GM12878 (cell line): ENCODE data around the gene LRRC8B. TPM values are rescaled to one million over a fixed set of nuclear protein-coding genes. Genes with fewer than 3 reads are reported as not detected.

Source experiments
- CHD1 ChIP-seq: IDR thresholded peaks from 2 replicates; pipeline ENCODE4 v1.6.1; 2012; ENCODE audit warnings: low read depth, low read length, improper control_type of control experiment
- IKZF1 ChIP-seq: fragments of 450-650 bp; conservative IDR thresholded peaks from 2 replicates; pipeline ENCODE4 v1.6.1; 2017; ENCODE audit warnings: antibody characterized with exemption, mild to moderate bottlenecking
- MXI1 ChIP-seq: fragments of 150-350 bp; IDR thresholded peaks from 2 replicates; pipeline ENCODE4 v1.6.1; 2011; ENCODE audit warnings: low read depth, mild to moderate bottlenecking, inconsistent platforms, low read length, improper control_type of control experiment
- MYC ChIP-seq: IDR thresholded peaks from 2 replicates; pipeline ENCODE4 v1.6.1; 2011; ENCODE audit warnings: mild to moderate bottlenecking, low read length, moderate library complexity, inconsistent platforms; ENCODE audit not compliant: insufficient read depth, insufficient replicate concordance, insufficient read length, severe bottlenecking
- NFYA ChIP-seq: IDR thresholded peaks from 2 replicates; pipeline ENCODE4 v1.6.1; 2011; ENCODE audit warnings: low read depth, mild to moderate bottlenecking, low read length, improper control_type of control experiment, borderline replicate concordance
- NR2C2 ChIP-seq: IDR thresholded peaks from 2 replicates; pipeline ENCODE4 v1.6.1; 2011; ENCODE audit warnings: borderline replicate concordance, low read depth; ENCODE audit not compliant: control insufficient read depth, insufficient read length
- POLR2A ChIP-seq: IDR thresholded peaks from 2 replicates; pipeline ENCODE4 v1.6.1; 2011; ENCODE audit warnings: low read depth, mild to moderate bottlenecking, low read length
- POLR2AphosphoS2 ChIP-seq: IDR thresholded peaks from 2 replicates; pipeline ENCODE4 v1.6.1; 2011; ENCODE audit warnings: low read depth, mild to moderate bottlenecking, low read length, improper control_type of control experiment, moderate library complexity
- RBBP5 ChIP-seq: fragments of 200-600 bp; sonication (generic); conservative IDR thresholded peaks from 2 replicates; pipeline ENCODE4 v1.6.1; 2016
- RCOR1 ChIP-seq: conservative IDR thresholded peaks from 2 replicates; pipeline ENCODE4 v1.6.1; 2012; ENCODE audit warnings: low read depth, low read length, improper control_type of control experiment
- RFX5 ChIP-seq: IDR thresholded peaks from 2 replicates; pipeline ENCODE4 v1.6.1; 2011; ENCODE audit warnings: low read depth, low read length, improper control_type of control experiment
- SIX5 ChIP-seq: IDR thresholded peaks from 2 replicates; pipeline ENCODE4 v1.6.1; 2011; ENCODE audit warnings: mild to moderate bottlenecking, low read depth, low read length, moderate library complexity; ENCODE audit not compliant: severe bottlenecking
- TCF12 ChIP-seq: IDR thresholded peaks from 2 replicates; pipeline ENCODE4 v1.6.1; 2011; ENCODE audit warnings: low read depth, mild to moderate bottlenecking, low read length
- TCF3 ChIP-seq: IDR thresholded peaks from 2 replicates; pipeline ENCODE4 v1.6.1; 2012; ENCODE audit warnings: low read depth, mild to moderate bottlenecking, low read length, borderline replicate concordance; ENCODE audit not compliant: insufficient read depth
- ZNF24 ChIP-seq: fragments of 450-650 bp; IDR thresholded peaks from 2 replicates; pipeline ENCODE4 v1.6.1; 2017; ENCODE audit warnings: antibody characterized with exemption, mild to moderate bottlenecking
- ZNF622 ChIP-seq: fragments of 450-650 bp; IDR thresholded peaks from 2 replicates; pipeline ENCODE4 v1.6.1; 2017; ENCODE audit warnings: mild to moderate bottlenecking, inconsistent platforms
- polyA plus RNA-seq, 11 experiments: library from polyadenylated mRNA; depleted of rRNA in 4 of 11; unstranded in 6 of 11; stranded (reverse) in 5 of 11; fragments of >200 nt; fragmentation: Nextera tagmentation in 4 of 11; fragmentation: Illumina TruSeq in 1 of 11; extraction: Ambion mirVana in 4 of 11; extraction: Trizol in 1 of 11; gene quantifications; 1 replicate in 1 of 11; 2 replicates in 10 of 11; pipeline versions ENCODE4 v1.2.1 to v1.2.3, GENCODE V29; 2011 to 2016; ENCODE audit warnings: inconsistent platforms in 2 of 11, missing spikeins in 2 of 11, low read depth in 1 of 11
- total RNA-seq, 4 experiments: library from RNA; depleted of rRNA in 3 of 4; stranded (reverse); fragments of >200 nt in 3 of 4; fragmentation: Illumina TruSeq in 1 of 4; extraction: Trizol in 1 of 4; gene quantifications; 2 replicates each; pipeline versions ENCODE4 v1.2.1 to v1.2.3, GENCODE V29; 2013 to 2021
- TF ChIP-seq, protein P1 (sequence below): IDR thresholded peaks from 2 replicates; pipeline ENCODE4 v1.6.1; 2012; ENCODE audit warnings: low read depth, low read length, improper control_type of control experiment
- TF ChIP-seq, protein P2 (sequence below): IDR thresholded peaks from 2 replicates; pipeline ENCODE4 v1.6.1; 2011; ENCODE audit warnings: borderline replicate concordance, low read depth, mild to moderate bottlenecking, moderate library complexity, mixed read lengths, low read length; ENCODE audit not compliant: insufficient read depth; ENCODE audit errors: extremely low read length
- TF ChIP-seq, protein P3 (sequence below): IDR thresholded peaks from 2 replicates; pipeline ENCODE4 v1.6.1; 2011; ENCODE audit warnings: mild to moderate bottlenecking, low read depth, low read length, moderate library complexity; ENCODE audit not compliant: insufficient replicate concordance
- TF ChIP-seq, protein P4 (sequence below): IDR thresholded peaks from 2 replicates; pipeline ENCODE4 v1.6.1; 2012; ENCODE audit warnings: improper control_type of control experiment, low read depth, low read length; ENCODE audit not compliant: insufficient replicate concordance
- TF ChIP-seq, protein P5 (sequence below): IDR thresholded peaks from 2 replicates; pipeline ENCODE4 v1.6.1; 2011; ENCODE audit warnings: borderline replicate concordance, low read depth, mild to moderate bottlenecking, moderate library complexity, low read length; ENCODE audit not compliant: insufficient read depth, poor library complexity, severe bottlenecking

LRRC8B gene
- total and polyA plus RNA-seq, 10 of the 15 experiments (the other 5 are each of a cell fraction or from before 2014, with no cell fraction given), result 1.3 to 9.2 (median 5.4) TPM

DNA sequence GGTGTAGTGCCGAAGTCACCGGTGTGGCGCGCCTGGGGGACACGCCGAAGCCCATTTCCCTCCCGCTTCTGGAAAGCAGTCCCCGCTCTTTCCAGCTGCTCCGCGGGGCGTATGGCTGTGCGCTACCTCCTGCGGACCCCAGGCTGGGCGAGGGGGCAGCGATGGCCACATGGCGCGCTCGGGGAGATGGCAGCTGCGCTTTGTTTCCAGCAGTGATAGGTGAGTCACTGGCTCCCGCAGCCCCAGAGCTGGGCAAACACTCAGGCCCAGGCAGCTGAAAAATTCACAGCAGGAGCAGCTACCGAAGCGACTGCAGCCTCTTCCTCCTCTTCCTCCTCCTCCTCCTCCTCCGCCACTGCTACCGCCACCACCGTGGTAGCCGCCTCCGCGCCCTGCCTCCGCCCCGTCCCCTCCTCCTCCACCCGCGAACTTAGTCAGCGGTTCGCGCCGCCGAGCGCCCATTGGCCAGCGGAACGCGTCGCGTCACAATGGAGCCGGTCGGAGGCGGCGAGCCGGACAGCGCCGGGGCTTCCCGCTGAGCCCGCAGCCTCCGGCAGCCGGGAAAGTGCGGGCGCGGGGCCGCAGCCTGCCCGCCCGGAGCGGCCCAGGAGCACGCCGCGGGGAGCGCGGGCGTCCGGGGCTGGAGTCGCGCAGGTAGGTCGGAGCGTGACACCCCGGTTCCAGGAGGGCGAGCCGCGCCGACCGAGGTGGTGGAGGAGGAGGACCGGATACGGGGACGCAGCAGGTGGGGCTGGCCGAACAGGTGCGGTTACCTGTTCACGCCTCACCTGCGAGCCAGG is at the start of gene LRRC8B (continued):
- TF ChIP-seq, protein P1, sequence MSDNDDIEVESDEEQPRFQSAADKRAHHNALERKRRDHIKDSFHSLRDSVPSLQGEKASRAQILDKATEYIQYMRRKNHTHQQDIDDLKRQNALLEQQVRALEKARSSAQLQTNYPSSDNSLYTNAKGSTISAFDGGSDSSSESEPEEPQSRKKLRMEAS, result no peak
- TF ChIP-seq SIX5, result no peak
- peak; percentile 31 for TF ChIP-seq MYC
- peak; percentile 90 for TF ChIP-seq POLR2A
- TF ChIP-seq NFYA, result no peak
- TF ChIP-seq TCF12, result no peak
- peak; percentile 8; the same call in 1 of the 2 replicates for TF ChIP-seq TCF3
- TF ChIP-seq NR2C2, result no peak
- TF ChIP-seq RFX5, result no peak
- TF ChIP-seq, protein P2, sequence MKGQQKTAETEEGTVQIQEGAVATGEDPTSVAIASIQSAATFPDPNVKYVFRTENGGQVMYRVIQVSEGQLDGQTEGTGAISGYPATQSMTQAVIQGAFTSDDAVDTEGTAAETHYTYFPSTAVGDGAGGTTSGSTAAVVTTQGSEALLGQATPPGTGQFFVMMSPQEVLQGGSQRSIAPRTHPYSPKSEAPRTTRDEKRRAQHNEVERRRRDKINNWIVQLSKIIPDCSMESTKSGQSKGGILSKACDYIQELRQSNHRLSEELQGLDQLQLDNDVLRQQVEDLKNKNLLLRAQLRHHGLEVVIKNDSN, result no peak
- TF ChIP-seq, protein P3, sequence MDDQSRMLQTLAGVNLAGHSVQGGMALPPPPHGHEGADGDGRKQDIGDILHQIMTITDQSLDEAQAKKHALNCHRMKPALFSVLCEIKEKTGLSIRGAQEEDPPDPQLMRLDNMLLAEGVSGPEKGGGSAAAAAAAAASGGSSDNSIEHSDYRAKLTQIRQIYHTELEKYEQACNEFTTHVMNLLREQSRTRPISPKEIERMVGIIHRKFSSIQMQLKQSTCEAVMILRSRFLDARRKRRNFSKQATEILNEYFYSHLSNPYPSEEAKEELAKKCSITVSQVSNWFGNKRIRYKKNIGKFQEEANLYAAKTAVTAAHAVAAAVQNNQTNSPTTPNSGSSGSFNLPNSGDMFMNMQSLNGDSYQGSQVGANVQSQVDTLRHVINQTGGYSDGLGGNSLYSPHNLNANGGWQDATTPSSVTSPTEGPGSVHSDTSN, result no peak
- TF ChIP-seq RCOR1, result no peak
- no peak for TF ChIP-seq ZNF622
- peak; percentile 90 for TF ChIP-seq IKZF1
- peak; percentile 21 for TF ChIP-seq CHD1
- TF ChIP-seq POLR2AphosphoS2, result no peak
- TF ChIP-seq, protein P4, sequence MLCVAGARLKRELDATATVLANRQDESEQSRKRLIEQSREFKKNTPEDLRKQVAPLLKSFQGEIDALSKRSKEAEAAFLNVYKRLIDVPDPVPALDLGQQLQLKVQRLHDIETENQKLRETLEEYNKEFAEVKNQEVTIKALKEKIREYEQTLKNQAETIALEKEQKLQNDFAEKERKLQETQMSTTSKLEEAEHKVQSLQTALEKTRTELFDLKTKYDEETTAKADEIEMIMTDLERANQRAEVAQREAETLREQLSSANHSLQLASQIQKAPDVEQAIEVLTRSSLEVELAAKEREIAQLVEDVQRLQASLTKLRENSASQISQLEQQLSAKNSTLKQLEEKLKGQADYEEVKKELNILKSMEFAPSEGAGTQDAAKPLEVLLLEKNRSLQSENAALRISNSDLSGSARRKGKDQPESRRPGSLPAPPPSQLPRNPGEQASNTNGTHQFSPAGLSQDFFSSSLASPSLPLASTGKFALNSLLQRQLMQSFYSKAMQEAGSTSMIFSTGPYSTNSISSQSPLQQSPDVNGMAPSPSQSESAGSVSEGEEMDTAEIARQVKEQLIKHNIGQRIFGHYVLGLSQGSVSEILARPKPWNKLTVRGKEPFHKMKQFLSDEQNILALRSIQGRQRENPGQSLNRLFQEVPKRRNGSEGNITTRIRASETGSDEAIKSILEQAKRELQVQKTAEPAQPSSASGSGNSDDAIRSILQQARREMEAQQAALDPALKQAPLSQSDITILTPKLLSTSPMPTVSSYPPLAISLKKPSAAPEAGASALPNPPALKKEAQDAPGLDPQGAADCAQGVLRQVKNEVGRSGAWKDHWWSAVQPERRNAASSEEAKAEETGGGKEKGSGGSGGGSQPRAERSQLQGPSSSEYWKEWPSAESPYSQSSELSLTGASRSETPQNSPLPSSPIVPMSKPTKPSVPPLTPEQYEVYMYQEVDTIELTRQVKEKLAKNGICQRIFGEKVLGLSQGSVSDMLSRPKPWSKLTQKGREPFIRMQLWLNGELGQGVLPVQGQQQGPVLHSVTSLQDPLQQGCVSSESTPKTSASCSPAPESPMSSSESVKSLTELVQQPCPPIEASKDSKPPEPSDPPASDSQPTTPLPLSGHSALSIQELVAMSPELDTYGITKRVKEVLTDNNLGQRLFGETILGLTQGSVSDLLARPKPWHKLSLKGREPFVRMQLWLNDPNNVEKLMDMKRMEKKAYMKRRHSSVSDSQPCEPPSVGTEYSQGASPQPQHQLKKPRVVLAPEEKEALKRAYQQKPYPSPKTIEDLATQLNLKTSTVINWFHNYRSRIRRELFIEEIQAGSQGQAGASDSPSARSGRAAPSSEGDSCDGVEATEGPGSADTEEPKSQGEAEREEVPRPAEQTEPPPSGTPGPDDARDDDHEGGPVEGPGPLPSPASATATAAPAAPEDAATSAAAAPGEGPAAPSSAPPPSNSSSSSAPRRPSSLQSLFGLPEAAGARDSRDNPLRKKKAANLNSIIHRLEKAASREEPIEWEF, result no peak
- TF ChIP-seq, protein P5, sequence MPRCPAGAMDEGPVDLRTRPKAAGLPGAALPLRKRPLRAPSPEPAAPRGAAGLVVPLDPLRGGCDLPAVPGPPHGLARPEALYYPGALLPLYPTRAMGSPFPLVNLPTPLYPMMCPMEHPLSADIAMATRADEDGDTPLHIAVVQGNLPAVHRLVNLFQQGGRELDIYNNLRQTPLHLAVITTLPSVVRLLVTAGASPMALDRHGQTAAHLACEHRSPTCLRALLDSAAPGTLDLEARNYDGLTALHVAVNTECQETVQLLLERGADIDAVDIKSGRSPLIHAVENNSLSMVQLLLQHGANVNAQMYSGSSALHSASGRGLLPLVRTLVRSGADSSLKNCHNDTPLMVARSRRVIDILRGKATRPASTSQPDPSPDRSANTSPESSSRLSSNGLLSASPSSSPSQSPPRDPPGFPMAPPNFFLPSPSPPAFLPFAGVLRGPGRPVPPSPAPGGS, result peak; percentile 64
- TF ChIP-seq ZNF24, result peak; percentile 61; the same call in 1 of the 2 replicates
- peak; percentile 77 for TF ChIP-seq MXI1
- no peak for TF ChIP-seq RBBP5
